ENCODE results near the gene SEMA4C.

SEMA4C gene

DNA sequence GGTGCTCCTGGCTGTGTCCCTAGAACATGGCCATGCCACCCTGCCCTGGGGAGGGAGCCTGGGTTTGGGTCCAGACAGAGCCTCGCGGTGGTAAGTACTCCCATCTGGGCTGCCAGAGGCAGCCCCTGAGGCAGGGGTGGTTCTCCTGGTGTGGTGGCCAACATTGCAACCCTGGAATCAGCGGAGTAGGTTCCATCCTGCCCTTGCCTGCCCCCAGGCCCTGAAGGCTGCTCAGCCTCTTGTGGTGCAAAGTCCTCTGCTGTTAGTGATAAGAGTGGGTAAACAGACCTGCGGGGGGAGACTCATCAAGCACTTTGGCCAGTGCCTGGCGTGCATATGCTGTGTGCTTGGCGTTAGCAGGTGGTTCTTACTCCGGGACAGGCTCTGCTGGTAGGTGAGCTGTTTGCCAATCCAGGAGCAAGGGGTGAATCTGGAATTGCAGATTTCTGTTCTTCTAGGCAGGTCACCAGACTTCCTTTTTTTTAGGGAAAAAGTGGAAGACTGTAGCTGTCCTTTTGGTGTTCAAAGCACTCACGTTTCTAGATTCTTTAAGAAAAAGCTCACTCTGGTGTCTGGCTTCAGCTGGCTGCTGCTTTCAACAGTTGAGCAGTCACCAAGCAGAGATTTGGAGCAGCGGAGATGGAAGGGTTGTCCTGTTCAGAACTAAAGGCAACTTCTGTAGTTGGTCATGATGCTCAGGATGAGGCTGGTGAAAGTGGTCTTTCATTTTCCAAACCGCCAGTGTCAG lies 50.6 kb downstream of the SEMA4C start:
- DNase-seq: no peak

DNA sequence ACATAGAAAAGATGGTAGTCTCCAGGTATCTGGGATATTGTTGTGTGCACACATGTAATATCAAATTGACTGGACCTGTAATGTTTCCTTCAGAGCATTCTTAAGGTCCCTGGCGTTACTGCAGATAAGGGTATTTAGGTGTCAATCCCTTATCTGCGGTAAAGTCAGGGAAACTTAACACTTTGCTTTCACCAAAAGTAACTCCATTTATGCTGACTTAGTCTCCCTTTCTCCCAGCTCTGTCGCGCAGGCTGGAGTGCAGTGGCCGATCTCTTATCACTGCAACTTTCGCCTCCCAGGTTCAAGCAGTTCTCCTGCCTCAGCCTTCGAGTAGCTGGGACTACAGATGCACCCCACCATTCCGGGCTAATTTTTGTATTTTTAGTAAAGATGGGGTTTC lies 52.0 kb downstream of the SEMA4C start:
- no peak for DNase-seq

DNA sequence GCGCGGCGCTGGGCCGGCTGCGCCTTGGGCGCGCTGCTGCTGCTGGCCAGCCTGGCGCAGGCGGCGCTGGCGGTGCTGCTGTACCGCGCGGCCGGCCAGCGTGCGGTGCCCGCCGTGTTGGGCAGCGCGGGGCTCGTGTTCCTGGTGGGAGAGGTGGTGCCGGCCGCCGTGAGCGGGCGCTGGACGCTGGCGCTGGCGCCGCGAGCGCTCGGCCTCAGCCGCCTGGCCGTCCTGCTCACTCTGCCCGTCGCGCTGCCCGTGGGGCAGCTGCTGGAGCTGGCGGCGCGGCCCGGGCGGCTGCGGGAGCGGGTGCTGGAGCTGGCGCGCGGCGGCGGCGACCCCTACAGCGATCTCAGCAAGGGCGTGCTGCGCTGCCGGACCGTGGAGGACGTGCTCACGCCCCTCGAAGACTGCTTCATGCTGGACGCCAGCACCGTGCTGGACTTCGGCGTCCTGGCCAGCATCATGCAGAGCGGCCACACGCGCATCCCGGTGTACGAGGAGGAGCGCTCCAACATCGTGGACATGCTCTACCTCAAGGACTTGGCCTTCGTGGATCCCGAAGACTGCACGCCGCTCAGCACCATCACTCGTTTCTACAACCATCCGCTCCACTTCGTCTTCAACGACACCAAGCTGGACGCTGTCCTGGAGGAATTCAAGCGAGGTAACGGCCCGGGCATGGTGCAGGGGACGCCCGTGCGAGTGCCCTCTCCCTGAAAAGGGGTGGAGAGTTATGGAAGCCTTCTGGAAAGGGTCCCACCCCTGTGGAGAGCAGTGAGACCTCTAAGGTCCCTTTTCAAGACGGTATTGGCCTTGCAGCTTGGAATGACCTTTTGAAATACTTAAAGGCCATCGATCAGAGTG lies 52.8 kb downstream of the SEMA4C start:
- no peak for DNase-seq

DNA sequence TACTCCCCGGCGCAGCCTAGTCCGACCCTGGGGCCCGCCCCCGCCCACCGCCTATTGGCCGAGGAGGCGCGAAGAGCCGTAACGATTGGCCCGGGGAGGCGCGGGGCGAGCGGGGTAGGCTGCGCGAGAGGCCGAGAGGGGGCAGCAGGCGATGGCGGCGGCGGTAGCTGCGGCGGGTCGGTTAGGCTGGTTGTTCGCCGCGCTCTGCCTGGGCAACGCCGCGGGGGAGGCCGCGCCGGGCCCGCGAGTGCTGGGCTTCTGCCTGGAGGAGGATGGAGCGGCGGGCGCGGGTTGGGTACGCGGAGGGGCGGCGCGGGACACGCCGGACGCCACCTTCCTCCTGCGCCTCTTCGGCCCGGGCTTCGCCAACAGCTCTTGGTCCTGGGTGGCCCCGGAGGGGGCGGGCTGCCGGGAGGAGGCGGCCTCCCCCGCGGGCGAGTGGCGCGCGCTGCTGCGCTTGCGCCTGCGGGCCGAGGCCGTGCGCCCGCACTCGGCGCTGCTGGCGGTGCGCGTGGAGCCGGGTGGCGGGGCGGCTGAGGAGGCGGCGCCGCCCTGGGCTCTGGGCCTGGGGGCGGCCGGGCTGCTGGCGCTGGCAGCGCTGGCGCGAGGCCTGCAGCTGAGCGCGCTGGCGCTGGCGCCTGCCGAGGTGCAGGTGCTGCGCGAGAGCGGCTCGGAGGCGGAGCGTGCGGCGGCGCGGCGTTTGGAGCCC lies 53.6 kb downstream of the SEMA4C start, which contains the start of gene CNNM3:
Gene CNNM3, plus strand, starts transcription at position 142 of the 709 bp plus-strand sequence. Its CDS starts 10 bp downstream, at position 152.
- DNase-seq: peak; percentile 93

DNA sequence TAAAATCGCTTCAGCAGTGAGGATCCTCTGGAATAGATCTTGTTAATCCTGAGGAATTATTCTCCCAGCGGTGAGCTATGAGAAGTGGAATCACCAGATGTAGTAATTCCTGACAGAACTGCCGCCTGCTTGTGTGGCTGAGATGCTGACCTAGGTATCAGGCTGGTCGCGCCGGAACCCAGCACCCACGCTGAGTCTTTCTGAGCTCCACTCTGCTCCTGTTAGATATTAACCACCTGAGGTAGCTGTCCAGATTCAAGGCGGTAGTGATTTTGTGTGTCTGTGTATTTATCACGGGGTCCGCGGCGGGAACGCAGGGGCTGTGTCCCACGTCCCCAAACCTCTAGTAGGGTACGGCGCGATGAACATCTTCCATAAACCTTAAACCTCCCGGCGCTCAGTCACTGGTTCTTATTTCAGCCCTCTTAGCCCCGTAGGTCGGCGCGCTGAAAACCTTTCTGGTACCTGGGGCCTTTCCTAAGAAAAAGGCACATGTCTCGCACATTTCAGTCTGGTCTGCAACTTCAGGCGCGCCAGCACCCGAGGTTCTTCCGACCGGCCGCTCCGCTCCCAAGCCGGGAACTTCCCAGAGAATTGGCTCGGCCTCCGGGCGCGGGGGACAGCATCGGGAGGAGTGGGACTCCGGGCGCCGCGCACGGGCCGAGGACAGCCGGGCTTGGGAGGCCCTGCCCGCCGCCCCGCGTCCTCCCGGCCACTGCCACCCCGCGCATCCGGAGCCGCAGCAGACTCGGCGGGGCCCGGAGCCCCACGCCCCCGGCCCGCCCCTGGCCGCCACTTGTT lies 54.4 kb downstream of the SEMA4C start:
- no peak for DNase-seq

DNA sequence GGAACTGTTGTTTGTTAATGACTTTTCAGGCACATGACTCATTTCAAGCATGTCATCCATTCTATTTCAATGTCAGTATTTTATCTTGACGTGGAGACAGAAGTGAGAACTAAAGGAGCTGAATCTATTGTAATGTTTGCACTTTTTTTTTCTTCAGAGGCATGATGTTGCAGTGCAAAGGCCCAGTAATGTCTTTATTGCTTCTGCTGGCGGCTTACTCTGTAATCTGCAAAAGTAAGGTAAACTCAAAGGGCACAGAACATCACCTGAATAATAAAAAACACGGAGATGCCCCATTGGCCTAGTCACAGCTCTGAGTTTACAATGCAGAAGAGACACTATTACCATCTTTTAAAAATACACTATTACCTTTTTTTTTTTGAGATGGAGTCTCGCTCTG lies 56.2 kb downstream of the SEMA4C start:
- no peak for DNase-seq

DNA sequence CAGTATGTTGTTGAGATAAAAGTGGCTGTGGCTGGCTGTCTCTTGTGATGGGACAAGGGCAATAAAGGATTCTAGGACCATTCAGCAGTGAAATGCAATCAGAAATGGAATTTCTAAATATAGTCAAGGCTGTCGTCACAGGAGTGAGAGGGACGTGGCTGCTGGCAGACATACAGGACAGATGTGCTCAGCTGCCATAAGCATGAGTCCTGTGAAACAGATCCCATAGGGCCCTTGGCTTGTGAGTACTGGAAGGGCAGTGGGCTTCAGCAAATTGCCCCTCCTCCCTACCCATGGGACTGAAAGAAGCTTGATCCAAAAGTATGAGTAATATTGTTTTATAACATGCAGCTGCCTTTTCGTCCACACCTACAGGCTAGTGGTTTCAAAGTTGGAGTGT lies 58.0 kb downstream of the SEMA4C start:
- DNase-seq: no peak

DNA sequence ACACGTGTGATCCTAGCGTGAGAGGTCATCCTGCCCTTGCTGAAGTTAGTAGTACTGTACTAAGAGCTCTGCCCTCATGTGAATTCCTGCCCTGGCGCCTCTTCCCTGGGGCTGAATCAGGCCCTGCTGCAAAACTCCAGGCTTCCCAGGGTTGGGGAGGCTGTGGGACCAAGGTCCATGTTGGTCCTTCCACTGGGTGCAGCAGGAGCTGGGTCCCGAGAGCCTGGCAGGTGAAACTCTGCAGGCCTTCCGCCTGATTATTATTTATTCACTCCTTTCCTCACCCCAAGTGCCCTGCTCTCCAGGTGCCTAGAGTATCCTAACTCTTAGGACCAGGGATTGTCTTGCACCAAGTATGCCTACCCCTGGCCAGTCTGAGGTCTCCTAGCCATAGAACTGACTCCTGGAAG lies 59.1 kb downstream of the SEMA4C start:
- no peak for DNase-seq

DNA sequence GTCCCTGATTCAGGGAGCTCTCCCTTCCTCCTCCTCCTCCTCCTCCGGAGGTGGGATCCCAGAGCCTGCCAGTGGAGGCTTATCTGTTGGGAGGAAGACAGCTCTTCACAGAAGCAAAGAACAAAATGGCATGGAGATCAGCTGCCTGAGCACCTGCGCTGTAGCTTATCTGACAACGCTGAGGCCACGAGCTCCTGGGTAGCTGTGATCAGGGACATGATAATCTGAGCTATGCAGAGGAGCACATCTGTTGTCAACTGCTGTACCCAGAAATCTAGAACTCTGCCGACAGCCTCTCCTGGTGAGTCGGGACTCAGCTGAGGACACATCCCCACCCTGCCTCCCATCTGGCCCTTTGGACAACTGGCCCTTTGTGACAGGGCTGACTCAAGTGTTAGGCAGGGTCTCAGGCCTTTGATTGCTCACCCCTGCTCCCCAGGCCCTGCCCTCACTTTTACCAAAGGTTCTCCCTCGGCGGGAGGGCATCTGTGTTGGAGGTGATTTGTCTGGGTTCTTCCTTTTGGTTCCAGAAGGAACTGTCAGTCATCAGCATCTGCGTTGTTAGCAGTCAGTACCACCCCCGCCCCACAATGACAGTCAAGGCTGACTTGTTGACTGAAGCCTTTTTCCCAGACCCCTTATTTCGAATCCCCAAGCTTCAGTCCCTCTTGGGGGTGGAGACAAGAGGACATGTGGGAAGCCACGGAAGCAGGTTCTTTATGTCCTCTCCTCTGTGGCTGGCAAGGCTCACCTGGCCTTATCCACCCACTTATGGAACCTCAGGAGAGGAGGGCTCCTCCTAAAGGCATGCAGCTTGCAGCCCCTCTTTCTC lies 59.7 kb downstream of the SEMA4C start:
- no peak for DNase-seq

Measured in effector CD4-positive, alpha-beta T cell (primary cell).